ENCODE data around the gene FN1.
A peak's percentile ranks its signal among the peaks of the same experiment; 100 is the strongest.

The FN1 gene

DNA sequence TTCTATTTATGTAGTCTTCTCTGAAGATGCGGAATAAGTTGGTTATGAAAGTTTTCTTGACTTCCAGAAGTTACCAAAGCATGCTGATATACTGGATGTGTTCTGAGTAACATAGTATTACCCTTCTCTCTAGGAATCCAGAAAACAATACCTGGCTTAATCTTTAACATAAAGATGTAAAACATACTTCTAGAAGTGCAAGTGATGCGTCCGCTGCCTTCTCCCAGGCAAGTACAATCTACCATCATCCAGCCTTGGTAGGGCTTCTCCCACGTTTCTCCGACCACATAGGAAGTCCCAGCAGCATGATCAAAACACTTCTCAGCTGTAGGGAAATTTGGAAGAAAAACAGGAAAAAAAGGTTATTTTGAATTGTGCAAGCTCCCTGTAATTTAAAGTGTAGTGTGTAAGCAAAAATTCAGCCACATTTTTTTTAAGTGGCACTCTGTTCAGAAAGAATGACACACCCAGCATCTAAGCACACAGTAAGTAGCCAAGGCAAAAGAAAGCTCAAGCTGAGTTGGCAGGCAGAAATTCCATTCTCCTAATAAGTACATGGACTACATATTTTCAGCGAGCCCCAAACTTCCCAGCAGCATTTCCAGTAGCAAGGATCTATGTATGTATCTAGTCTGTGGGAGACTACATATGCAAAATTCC, 5.2 kb downstream of the FN1 start:
- no peak overlapping the region for H3K27ac ChIP-seq (ENCODE audit: low read depth, low read length)
- H3K4me1 ChIP-seq (ENCODE audit: insufficient read depth, low read length) = peaks cover 37% of the 10 kb centered on the region
- H3K27me3 ChIP-seq (ENCODE audit: control insufficient read depth in 1 of 2, insufficient read depth in 2 of 2, low read length in 2 of 2) = no peaks in the 10 kb centered on the region
- H3K9ac ChIP-seq (ENCODE audit: low read length) = no peak overlapping the region
- H3K36me3 ChIP-seq (ENCODE audit: insufficient read depth, low read length) = peaks cover 66% of the 10 kb centered on the region
- no peaks in the 10 kb centered on the region for H3K9me3 ChIP-seq (ENCODE audit: low read length)
- peak overlapping the region in 1 of 2 donors; percentile 23 for H3K4me3 ChIP-seq (ENCODE audit: low read depth in 1 of 2, low read length in 2 of 2)

DNA sequence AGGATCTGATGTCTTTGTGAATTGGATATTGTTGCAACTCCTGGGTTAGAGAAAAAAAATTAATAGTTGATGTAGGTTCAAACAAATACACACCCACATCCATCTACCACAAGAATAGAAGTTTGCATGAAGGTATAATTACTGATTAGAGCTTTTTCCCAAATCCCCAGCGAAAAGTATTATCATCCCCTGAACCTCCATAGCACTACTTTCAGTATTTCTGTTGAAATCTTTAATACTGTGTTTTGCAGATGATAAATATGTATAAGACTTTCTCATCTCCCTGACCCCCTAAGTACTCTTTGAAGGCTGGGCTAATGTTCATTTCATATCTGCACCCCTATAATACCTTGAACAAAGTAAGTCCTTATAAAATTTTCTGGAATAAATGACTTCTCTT, 6.4 kb downstream of the FN1 start:
- no peak overlapping the region for H3K9ac ChIP-seq (ENCODE audit: low read length)
- no peak overlapping the region for H3K4me3 ChIP-seq (ENCODE audit: low read depth in 1 of 2, low read length in 2 of 2)
- H3K36me3 ChIP-seq (ENCODE audit: insufficient read depth, low read length) = peaks cover 76% of the 10 kb centered on the region
- H3K27me3 ChIP-seq (ENCODE audit: control insufficient read depth in 1 of 2, insufficient read depth in 2 of 2, low read length in 2 of 2) = no peaks in the 10 kb centered on the region
- no peaks in the 10 kb centered on the region for H3K9me3 ChIP-seq (ENCODE audit: low read length)
- no peak overlapping the region for H3K27ac ChIP-seq (ENCODE audit: low read depth, low read length)
- H3K4me1 ChIP-seq (ENCODE audit: insufficient read depth, low read length) = peaks cover 37% of the 10 kb centered on the region

DNA sequence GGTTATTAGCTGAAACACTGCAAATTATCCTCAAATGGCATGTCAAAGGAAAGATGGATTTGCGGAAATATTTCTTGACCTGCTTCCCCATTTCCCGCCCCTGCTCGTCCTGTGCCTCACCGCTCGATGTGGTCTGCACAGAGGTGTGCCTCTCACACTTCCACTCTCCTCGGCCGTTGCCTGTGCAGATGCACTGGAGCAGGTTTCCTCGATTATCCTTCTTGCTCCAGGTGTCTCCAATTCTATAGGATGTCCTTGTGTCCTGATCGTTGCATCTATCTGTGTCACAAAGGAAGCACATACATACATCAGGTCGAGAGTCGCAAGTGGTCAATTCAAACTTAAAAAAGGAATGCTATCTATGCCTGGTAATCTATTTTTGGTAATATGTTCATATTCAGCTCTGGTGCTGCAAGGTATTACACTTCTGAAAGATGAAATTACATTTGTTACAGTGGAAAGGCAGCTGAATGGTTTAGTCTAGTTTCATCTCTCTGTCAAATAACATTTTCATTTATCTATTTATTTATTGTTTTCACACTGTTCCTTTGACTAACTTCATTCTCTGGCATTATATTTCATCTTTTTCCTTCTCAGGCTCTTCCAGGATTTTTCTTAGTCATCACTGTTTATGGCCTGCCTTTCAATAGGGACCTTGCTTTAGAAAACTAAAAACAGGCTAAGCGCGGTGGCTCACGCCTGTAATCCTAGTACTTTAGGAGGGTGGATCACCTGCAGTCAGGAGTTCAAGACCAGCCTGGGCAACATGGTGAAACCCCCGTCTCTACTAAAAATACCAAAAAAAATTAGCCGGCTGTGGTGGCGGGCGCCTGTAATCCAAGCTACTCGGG, 7.6 kb downstream of the FN1 start:
- peaks cover 37% of the 10 kb centered on the region for H3K4me1 ChIP-seq (ENCODE audit: insufficient read depth, low read length)
- no peaks in the 10 kb centered on the region for H3K9me3 ChIP-seq (ENCODE audit: low read length)
- no peak overlapping the region for H3K27ac ChIP-seq (ENCODE audit: low read depth, low read length)
- no peaks in the 10 kb centered on the region for H3K27me3 ChIP-seq (ENCODE audit: control insufficient read depth in 1 of 2, insufficient read depth in 2 of 2, low read length in 2 of 2)
- no peak overlapping the region for H3K4me3 ChIP-seq (ENCODE audit: low read depth in 1 of 2, low read length in 2 of 2)
- H3K36me3 ChIP-seq (ENCODE audit: insufficient read depth, low read length) = peaks cover 85% of the 10 kb centered on the region
- H3K9ac ChIP-seq (ENCODE audit: low read length) = no peak overlapping the region

- Histone ChIP-seq H3K4me1 (ENCODE audit: insufficient read depth, low read length) (peaks cover 31% of the 10 kb centered on the region), H3K27ac (ENCODE audit: low read depth, low read length) (no peak overlapping the region)
Measured at GRCh38 chr2:215427585-215427984, 8.3 kb downstream of the FN1 start.

GRCh38 chr2:215425021-215425782, 10.7 kb downstream of the FN1 start:
- Histone ChIP-seq H3K9me3 (ENCODE audit: low read length) (no peaks in the 10 kb centered on the region), H3K9ac (ENCODE audit: low read length) (no peak overlapping the region), H3K4me3 (ENCODE audit: low read depth in 1 of 2, low read length in 2 of 2) (no peak overlapping the region), H3K36me3 (ENCODE audit: insufficient read depth, low read length) (peaks cover 84% of the 10 kb centered on the region), H3K27ac (ENCODE audit: low read depth, low read length) (no peak overlapping the region), H3K4me1 (ENCODE audit: insufficient read depth, low read length) (peaks cover 17% of the 10 kb centered on the region), H3K27me3 (ENCODE audit: control insufficient read depth in 1 of 2, insufficient read depth in 2 of 2, low read length in 2 of 2) (no peaks in the 10 kb centered on the region)

More at GRCh38 chr2:215427585-215427984, 8.3 kb downstream of the FN1 start:
- Histone ChIP-seq H3K27me3 (ENCODE audit: control insufficient read depth in 1 of 2, insufficient read depth in 2 of 2, low read length in 2 of 2) (no peaks in the 10 kb centered on the region), H3K9ac (ENCODE audit: low read length) (no peak overlapping the region), H3K9me3 (ENCODE audit: low read length) (no peaks in the 10 kb centered on the region), H3K36me3 (ENCODE audit: insufficient read depth, low read length) (peaks cover 83% of the 10 kb centered on the region), H3K4me3 (ENCODE audit: low read depth in 1 of 2, low read length in 2 of 2) (no peak overlapping the region)

DNA sequence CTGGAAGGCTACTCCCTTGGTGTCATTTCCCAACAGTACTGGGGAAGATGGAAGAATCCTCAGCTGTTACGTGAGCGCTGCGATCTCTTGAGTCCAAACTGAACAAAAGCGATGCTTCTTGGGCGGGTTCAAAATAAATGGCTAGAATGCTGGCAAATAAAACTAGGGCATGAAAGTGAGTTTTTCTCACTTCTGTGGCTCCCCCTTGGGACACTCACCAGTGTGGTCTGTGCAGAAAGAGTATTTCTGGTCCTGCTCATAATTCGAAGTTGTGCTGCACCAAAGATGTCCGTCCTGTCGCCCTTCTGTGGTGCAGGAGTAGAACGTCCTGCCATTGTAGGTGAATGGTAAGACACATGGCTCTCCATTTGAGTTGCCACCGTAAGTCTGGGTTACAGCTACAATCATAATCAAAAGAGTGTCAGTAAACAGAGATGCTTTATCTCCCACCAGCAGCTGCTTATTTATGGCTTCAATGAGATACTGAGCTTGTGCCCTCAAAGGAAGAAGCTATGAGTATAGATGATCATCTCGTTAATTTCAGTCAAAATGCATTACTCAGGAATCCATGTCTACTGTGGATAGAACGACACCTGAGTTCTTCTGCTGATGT, 11.8 kb downstream of the FN1 start:
- Histone ChIP-seq H3K4me1 (ENCODE audit: insufficient read depth, low read length) (peaks cover 14% of the 10 kb centered on the region), H3K9me3 (ENCODE audit: low read length) (no peaks in the 10 kb centered on the region), H3K9ac (ENCODE audit: low read length) (no peak overlapping the region), H3K4me3 (ENCODE audit: low read depth in 1 of 2, low read length in 2 of 2) (no peak overlapping the region), H3K36me3 (ENCODE audit: insufficient read depth, low read length) (peaks cover 81% of the 10 kb centered on the region), H3K27ac (ENCODE audit: low read depth, low read length) (no peak overlapping the region), H3K27me3 (ENCODE audit: control insufficient read depth in 1 of 2, insufficient read depth in 2 of 2, low read length in 2 of 2) (no peaks in the 10 kb centered on the region)

DNA sequence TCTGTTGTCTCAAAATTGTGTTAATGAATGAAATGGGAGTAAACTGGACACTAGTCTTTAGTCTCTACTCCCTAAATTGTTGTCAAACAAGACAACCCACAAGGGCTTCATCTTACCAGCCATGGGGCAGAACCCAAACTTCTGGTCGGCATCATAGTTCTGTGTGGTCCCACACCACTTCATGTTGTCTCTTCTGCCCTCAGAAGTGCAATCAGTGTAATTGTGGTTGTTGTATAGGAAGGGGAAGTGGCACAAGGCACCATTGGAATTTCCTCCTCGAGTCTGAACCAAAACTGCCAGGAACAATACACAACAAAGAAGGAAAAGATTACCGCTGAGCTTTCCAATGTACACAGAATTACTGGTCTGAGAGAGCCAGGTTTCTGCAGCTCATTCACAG, 12.6 kb downstream of the FN1 start:
- no peaks in the 10 kb centered on the region for H3K27me3 ChIP-seq (ENCODE audit: control insufficient read depth in 1 of 2, insufficient read depth in 2 of 2, low read length in 2 of 2)
- H3K9me3 ChIP-seq (ENCODE audit: low read length) = no peaks in the 10 kb centered on the region
- no peak overlapping the region for H3K9ac ChIP-seq (ENCODE audit: low read length)
- H3K27ac ChIP-seq (ENCODE audit: low read depth, low read length) = no peak overlapping the region
- peaks cover 21% of the 10 kb centered on the region for H3K4me1 ChIP-seq (ENCODE audit: insufficient read depth, low read length)
- H3K36me3 ChIP-seq (ENCODE audit: insufficient read depth, low read length) = peaks cover 81% of the 10 kb centered on the region
- no peak overlapping the region for H3K4me3 ChIP-seq (ENCODE audit: low read depth in 1 of 2, low read length in 2 of 2)

DNA sequence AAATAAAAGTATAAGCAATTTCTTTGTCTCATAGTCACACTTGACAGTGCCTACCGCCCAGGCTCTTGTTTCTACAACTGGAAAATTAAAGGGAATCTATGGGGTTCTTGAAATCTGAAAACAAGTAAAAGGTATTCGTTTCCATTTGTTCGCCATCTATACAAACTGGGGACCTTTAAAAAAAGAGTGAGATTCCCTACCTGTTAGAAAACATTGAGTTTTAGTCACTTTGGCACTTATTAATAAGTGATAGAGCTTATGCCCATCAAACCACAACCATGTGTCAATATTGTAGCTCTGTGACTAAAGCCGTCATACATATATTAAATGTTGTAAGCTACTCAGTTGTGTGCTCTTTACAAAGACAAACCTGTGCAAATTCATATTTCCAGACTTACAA, 13.2 kb downstream of the FN1 start:
- Histone ChIP-seq H3K4me1 (ENCODE audit: insufficient read depth, low read length) (peaks cover 24% of the 10 kb centered on the region), H3K27ac (ENCODE audit: low read depth, low read length) (no peak overlapping the region), H3K4me3 (ENCODE audit: low read depth in 1 of 2, low read length in 2 of 2) (no peak overlapping the region), H3K27me3 (ENCODE audit: control insufficient read depth in 1 of 2, insufficient read depth in 2 of 2, low read length in 2 of 2) (no peaks in the 10 kb centered on the region), H3K36me3 (ENCODE audit: insufficient read depth, low read length) (peaks cover 79% of the 10 kb centered on the region), H3K9me3 (ENCODE audit: low read length) (no peaks in the 10 kb centered on the region), H3K9ac (ENCODE audit: low read length) (no peak overlapping the region)

DNA sequence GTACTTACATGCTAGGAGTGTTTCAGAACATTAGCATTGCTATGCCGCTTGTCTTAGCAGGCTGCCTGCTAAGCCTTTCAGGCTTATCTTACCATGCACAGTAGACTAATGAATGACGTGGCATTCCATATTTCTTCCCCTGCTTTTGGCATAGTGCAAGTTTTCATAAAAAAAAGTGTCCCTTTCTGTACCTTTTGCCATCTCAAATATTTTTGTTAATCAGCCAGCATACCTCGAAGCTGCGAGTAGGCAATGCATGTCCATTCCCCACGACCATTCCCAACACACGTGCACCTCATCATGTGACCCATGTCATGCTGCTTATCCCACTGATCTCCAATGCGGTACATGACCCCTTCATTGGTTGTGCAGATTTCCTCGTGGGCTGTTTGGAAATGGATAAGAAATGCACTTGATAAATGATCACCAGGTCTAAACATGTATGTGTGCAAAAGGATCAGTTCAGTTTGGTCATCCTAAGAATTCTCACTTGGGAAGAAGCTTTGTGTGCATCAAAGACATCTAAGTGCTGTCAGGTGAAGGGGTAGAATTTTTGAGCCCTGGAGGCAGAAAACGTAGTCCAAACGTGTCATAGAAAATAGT, 13.9 kb downstream of the FN1 start:
- no peaks in the 10 kb centered on the region for H3K27me3 ChIP-seq (ENCODE audit: control insufficient read depth in 1 of 2, insufficient read depth in 2 of 2, low read length in 2 of 2)
- H3K9me3 ChIP-seq (ENCODE audit: low read length) = no peaks in the 10 kb centered on the region
- H3K4me1 ChIP-seq (ENCODE audit: insufficient read depth, low read length) = peaks cover 24% of the 10 kb centered on the region
- peaks cover 76% of the 10 kb centered on the region for H3K36me3 ChIP-seq (ENCODE audit: insufficient read depth, low read length)
- H3K27ac ChIP-seq (ENCODE audit: low read depth, low read length) = no peak overlapping the region
- no peak overlapping the region for H3K4me3 ChIP-seq (ENCODE audit: low read depth in 1 of 2, low read length in 2 of 2)
- H3K9ac ChIP-seq (ENCODE audit: low read length) = no peak overlapping the region

DNA sequence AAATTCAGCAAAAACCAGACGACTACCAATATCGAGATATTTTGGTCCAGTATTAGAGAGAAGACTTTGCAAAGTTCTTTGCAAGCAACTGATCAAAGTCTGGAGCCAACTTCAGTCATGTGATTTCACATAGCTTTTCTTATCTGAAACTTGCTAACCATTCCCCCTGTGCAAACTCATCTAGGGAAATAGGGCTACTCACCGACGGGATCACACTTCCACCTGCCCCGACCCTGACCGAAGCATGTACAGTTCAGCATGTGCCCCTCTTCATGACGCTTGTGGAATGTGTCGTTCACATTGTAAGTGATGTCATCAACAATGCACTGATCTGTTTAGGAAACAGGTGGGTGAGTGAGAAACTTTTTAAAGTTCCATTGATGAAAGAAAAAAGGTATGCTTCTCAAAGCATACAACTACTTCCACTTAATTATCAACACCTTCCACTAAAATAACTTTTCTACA, 15.4 kb downstream of the FN1 start:
- H3K4me3 ChIP-seq (ENCODE audit: low read depth in 1 of 2, low read length in 2 of 2) = no peak overlapping the region
- no peaks in the 10 kb centered on the region for H3K27me3 ChIP-seq (ENCODE audit: control insufficient read depth in 1 of 2, insufficient read depth in 2 of 2, low read length in 2 of 2)
- peaks cover 81% of the 10 kb centered on the region for H3K36me3 ChIP-seq (ENCODE audit: insufficient read depth, low read length)
- H3K27ac ChIP-seq (ENCODE audit: low read depth, low read length) = no peak overlapping the region
- H3K4me1 ChIP-seq (ENCODE audit: insufficient read depth, low read length) = peaks cover 24% of the 10 kb centered on the region
- H3K9me3 ChIP-seq (ENCODE audit: low read length) = no peaks in the 10 kb centered on the region
- no peak overlapping the region for H3K9ac ChIP-seq (ENCODE audit: low read length)
